H1 (cell line): ENCODE results near the gene CDC42SE2. TPM values are rescaled to one million over a fixed set of nuclear protein-coding genes. Genes with fewer than 3 reads are reported as not detected.

Experiments used
- BACH1 ChIP-seq: IDR thresholded peaks from 2 replicates; pipeline ENCODE4 v1.6.1; 2012; ENCODE audit warnings: low read length, improper control_type of control experiment
- GTF2F1 ChIP-seq: IDR thresholded peaks from 2 replicates; pipeline ENCODE4 v1.6.1; 2012; ENCODE audit warnings: low read depth, low read length, improper control_type of control experiment, borderline replicate concordance
- KDM5A ChIP-seq: fragments of 200-600 bp; IDR thresholded peaks from 2 replicates; pipeline ENCODE4 v1.7.1; 2012; ENCODE audit warnings: mild to moderate bottlenecking, low read length, inconsistent platforms, mixed read lengths
- SIN3A ChIP-seq, 2 experiments: IDR thresholded peaks in 1 of 2; conservative IDR thresholded peaks in 1 of 2; 2 replicates each; pipeline ENCODE4 v1.6.1; 2011 to 2012; ENCODE audit warnings: low read length in 2 of 2, improper control_type of control experiment in 1 of 2, low read depth in 1 of 2, mild to moderate bottlenecking in 1 of 2
- SIX5 ChIP-seq: IDR thresholded peaks from 2 replicates; pipeline ENCODE4 v1.6.1; 2011; ENCODE audit warnings: mild to moderate bottlenecking, low read depth, low read length
- polyA plus RNA-seq, 7 experiments: library from polyadenylated mRNA; depleted of rRNA in 3 of 7; stranded (reverse) in 5 of 7; unstranded in 2 of 7; fragments of >200 nt in 5 of 7; fragments of 200-250 nt in 2 of 7; gene quantifications; 1 replicate in 5 of 7; 2 replicates in 1 of 7; 4 replicates in 1 of 7; pipeline versions ENCODE4 v1.2.1 to v1.2.3, GENCODE V29; 2011 to 2013; ENCODE audit warnings: missing spikeins in 2 of 7, mixed read lengths in 2 of 7
- total RNA-seq: library from RNA; stranded (reverse); fragmentation: NEBNext Ultra II Directional; extraction: Animal tissue kit (Norgen Biotek cat#: 25700); gene quantifications from 2 replicates; pipeline ENCODE4 v1.2.1, GENCODE V29; 2021

CDC42SE2 gene
- total and polyA plus RNA-seq, 2 of the 8 experiments (the other 6 are each of a cell fraction or from before 2014, with no cell fraction given): 16.7 to 30.8 TPM

- no peak for TF ChIP-seq SIN3A (conservative IDR thresholded peaks at IDR 0.05 in 1 of 2, IDR thresholded peaks at IDR 0.05 in 1 of 2; ENCODE audit: low read depth in 1 of 2, low read length in 2 of 2)
- no peak for TF ChIP-seq KDM5A
- no peak for TF ChIP-seq GTF2F1
- TF ChIP-seq SIX5: no peak
- no peak for TF ChIP-seq BACH1
These were observed 141.8 kb downstream of the CDC42SE2 start (continued) for GRCh38 chr5:131405674-131406073.
